Tibial nerve (tissue), 4 donors: Measurements from ENCODE around the gene YTHDF1. TPM values are rescaled to one million over a fixed set of nuclear protein-coding genes. Genes with fewer than 3 reads are reported as not detected.

Experiments used
- DNase-seq, 2 donors: peaks; one replicate each; pipeline ENCODE4 v3.0.0-alpha.2; 2019; ENCODE audit warnings: low spot score in 2 of 2
- H3K27ac ChIP-seq, 4 donors: fragments of 200-600 bp; sonication (generic) in 3 of 4; one replicate each; pipeline ENCODE4 v1.5.1; 2017 to 2019; ENCODE audit warnings: mild to moderate bottlenecking in 1 of 4
- H3K27me3 ChIP-seq, 2 donors: fragments of 200-600 bp; sonication (generic) in 1 of 2; one replicate each; pipeline versions ENCODE4 v1.5.1 to v1.6.0; 2017 to 2019
- H3K36me3 ChIP-seq, 3 donors: fragments of 200-600 bp; sonication (generic); one replicate each; pipeline ENCODE4 v1.5.1; 2018 to 2019
- H3K4me1 ChIP-seq, 4 donors: fragments of 200-600 bp; sonication (generic) in 3 of 4; one replicate each; pipeline ENCODE4 v1.5.1; 2017 to 2019
- H3K4me3 ChIP-seq, 4 donors: fragments of 200-600 bp; sonication (generic) in 3 of 4; one replicate each; pipeline ENCODE4 v1.5.1; 2017 to 2019; ENCODE audit warnings: mild to moderate bottlenecking in 1 of 4, moderate library complexity in 1 of 4
- H3K9me3 ChIP-seq, 4 donors: fragments of 200-600 bp; sonication (generic) in 3 of 4; one replicate each; pipeline ENCODE4 v1.5.1; 2017 to 2019
- CTCF ChIP-seq, 5 experiments: fragments of 200-600 bp in 3 of 5; fragments of 450-650 bp in 2 of 5; sonication (generic) in 3 of 5; IDR thresholded peaks; one replicate each; pipeline ENCODE4 v1.5.1; 2016 to 2019; ENCODE audit warnings: antibody characterized with exemption in 5 of 5, mild to moderate bottlenecking in 3 of 5, moderate library complexity in 2 of 5
- EP300 ChIP-seq, 2 donors: sonication (generic); formaldehyde crosslinking; IDR thresholded peaks; one replicate each; pipeline ENCODE4 v1.6.1; 2017; ENCODE audit warnings: antibody characterized with exemption in 2 of 2, mild to moderate bottlenecking in 1 of 2
- POLR2A ChIP-seq, 2 donors: fragments of 450-650 bp; IDR thresholded peaks; one replicate each; pipeline ENCODE4 v1.6.1; 2017; ENCODE audit warnings: antibody characterized with exemption in 2 of 2, mild to moderate bottlenecking in 2 of 2, moderate library complexity in 2 of 2
- WGBS, 2 donors: methylation state at CpG; one replicate each; pipeline ENCODE4 v1.1.5; 2018; 5-methylcytosine and 5-hydroxymethylcytosine counted together
- total RNA-seq, 4 donors: library from RNA; depleted of rRNA; stranded (reverse); fragments of >200 nt; gene quantifications; one replicate each; pipeline ENCODE4 v1.1.0, GENCODE V29; 2016

The YTHDF1 gene
- total RNA-seq, 4 donors from 2014 or later: 20.7 to 25.5 (median 23.3) TPM

DNA sequence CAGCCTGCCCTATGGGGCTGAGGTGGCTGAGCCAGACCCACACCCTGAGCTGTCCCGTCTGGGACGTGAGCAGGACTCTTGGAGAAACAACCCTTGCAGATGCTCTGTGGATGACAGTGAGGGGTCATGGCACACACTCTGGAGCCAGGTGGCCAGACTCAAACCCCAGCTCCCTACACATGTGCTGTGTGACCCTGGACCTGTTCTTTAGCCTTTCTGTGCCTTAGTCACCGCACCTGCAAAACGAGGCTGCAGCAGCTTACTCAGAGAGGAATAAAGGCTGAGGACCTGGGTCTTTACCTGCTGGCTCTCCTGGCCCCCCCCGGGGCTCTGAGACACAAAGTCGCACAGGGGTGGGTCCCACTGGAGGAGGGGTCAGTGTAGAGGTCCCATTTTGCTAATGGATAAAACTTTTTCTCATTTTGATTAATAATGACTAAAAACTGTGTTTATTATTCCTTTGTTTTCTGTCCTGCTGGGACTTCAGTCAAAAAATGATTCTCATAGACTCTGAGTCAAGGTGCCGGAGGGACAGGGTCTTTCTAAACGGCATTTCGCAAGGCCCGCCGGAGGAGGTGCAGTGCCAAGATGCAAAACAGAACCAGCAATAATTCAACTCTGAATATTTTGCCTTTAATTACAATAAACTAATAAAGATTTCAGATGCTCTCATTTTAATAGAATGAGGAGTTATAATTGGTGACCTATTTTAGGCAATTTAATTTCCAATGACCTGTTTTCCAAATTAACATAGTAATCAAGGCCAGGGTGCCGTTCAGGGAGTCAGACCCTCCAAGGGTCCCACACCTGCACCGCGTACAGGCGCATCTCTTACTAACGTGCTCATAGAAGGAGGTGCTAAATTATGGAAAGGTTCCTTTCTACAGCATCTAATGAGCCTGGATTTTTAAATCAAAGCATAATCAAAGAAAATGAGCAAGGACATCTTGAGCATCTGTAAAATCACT is 62.4 kb downstream of the YTHDF1 start:
- peaks cover 0 to 15% (median 0%) of the 10 kb centered on the region in 4 donors for H3K4me1 ChIP-seq

DNA sequence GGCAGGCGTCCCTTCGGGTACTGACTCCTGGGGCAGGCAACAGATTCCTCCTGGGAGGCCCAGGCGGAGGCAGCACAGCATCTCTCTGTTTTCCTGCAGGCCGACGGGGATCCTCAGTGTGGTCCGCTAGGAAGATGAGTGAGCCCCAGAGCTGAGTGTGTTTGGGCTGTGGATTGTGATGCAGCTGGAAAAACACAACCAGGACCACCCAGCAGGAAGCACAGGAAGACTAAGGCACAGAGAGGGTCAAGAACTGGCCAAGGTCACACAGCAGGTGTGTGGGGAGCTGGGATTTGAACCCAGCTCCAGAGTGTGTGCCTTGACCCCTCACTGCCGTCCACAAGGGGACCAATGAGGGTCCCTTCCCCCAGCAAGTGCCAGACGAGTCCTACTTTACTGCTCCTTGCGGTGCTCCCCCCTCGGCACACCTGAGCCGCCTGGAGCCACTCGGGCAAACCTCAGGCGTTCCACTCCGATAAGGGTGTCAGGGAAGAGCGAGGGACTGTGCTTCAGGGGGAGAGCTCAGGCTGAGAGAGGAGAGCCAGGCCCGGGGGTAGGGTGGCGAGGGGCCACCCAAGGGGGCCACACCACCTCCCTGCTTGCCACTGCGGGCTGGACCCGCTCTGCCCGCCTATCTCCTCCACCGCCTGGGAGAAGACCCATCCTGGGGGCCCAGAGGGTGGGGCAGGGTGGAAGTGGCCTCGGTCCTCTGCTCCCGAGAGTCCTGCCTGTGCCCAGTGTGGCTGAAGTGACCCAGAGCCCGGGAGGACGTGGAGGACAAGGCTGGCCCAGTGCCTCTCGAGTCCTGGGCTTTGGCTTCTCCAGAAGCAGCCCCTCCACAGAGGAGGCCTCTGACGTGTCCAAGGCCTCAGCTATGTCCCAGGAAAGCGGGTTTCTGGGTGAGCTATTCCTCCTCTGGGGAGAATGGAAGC is 63.3 kb downstream of the YTHDF1 start:
- H3K9me3 ChIP-seq: peaks cover 0 to 19% (median 0%) of the 10 kb centered on the region in 4 donors
- no peak overlapping the region for H3K4me3 ChIP-seq
- TF ChIP-seq EP300 (IDR thresholded peaks at IDR 0.05) (no peak), POLR2A (IDR thresholded peaks at IDR 0.05) (no peak), CTCF (IDR thresholded peaks at IDR 0.05) (no peak)
- no peak for DNase-seq
- H3K36me3 ChIP-seq: no peaks in the 10 kb centered on the region
- H3K4me1 ChIP-seq: peaks cover 0 to 15% (median 0%) of the 10 kb centered on the region in 4 donors
- H3K27ac ChIP-seq: no peak overlapping the region
- WGBS, 2 donors: 62 to 71% methylated on average over 26 of the region's 28 CpGs
- peaks cover 0 to 71% of the 10 kb centered on the region in 2 donors for H3K27me3 ChIP-seq

More for the DNA sequence above, 62.4 kb downstream of the YTHDF1 start:
- Histone ChIP-seq H3K27ac (no peak overlapping the region), H3K9me3 (peaks cover 0 to 9% (median 0%) of the 10 kb centered on the region in 4 donors), H3K4me3 (no peak overlapping the region), H3K27me3 (peaks cover 0 to 75% of the 10 kb centered on the region in 2 donors), H3K36me3 (no peaks in the 10 kb centered on the region)
- 74 to 75% methylated on average over 16 of the region's 16 CpGs for WGBS, 2 donors
- no peak for DNase-seq
- TF ChIP-seq EP300 (IDR thresholded peaks at IDR 0.05) (no peak), CTCF (IDR thresholded peaks at IDR 0.05) (no peak), POLR2A (IDR thresholded peaks at IDR 0.05) (no peak)

GRCh38 chr20:63151554-63152321 is 64.2 kb downstream of the YTHDF1 start:
- no peak overlapping the region for H3K27ac ChIP-seq
- TF ChIP-seq CTCF (IDR thresholded peaks at IDR 0.05): no peak
- TF ChIP-seq EP300 (IDR thresholded peaks at IDR 0.05): no peak
- no peak for TF ChIP-seq POLR2A (IDR thresholded peaks at IDR 0.05)
- peak overlapping the region in 1 of 4 donors; percentile 7 for H3K4me3 ChIP-seq
- 36 to 44% methylated on average over 25 to 36 of the region's 40 CpGs for WGBS, 2 donors
- H3K4me1 ChIP-seq: peaks cover 0 to 15% (median 0%) of the 10 kb centered on the region in 4 donors
- H3K36me3 ChIP-seq: no peaks in the 10 kb centered on the region
- DNase-seq: no peak
- H3K9me3 ChIP-seq: peaks cover 0 to 23% (median 0%) of the 10 kb centered on the region in 4 donors
- H3K27me3 ChIP-seq: peaks cover 0 to 71% of the 10 kb centered on the region in 2 donors

DNA sequence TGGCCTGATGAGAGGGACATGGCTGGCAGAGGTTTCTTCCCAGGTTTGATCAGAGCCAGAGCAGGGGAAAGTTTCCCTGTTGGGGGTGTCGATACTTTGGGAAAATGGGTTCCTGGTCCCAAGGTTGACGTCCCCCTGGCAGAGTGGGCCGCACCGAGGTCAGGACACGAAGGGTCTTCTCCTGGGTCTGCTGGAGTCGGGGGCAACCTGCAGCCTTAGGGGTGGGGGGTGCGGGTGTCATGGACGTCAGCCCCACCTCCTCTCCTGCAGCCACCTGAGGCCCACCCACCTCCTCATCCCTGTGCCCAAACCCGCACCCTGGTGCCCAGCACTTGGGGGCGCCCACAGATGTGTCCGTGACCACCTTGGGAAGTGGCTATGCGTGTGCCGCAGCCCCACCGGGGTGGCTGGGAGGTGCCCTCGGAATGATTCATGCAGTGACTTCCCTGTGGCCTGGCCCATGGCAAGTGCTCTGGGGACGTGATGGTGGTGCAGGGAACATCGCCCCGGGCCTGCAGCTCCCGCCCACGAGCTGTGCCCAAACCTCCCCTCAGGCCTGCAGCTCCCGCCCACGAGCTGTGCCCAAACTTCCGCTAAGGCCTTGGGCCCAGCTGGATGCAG is 64.9 kb downstream of the YTHDF1 start:
- Histone ChIP-seq H3K27ac (no peak overlapping the region), H3K27me3 (peaks cover 0 to 66% of the 10 kb centered on the region in 2 donors), H3K9me3 (peaks cover 0 to 23% (median 0%) of the 10 kb centered on the region in 4 donors), H3K4me1 (peaks cover 0 to 15% (median 0%) of the 10 kb centered on the region in 4 donors), H3K4me3 (no peak overlapping the region), H3K36me3 (no peaks in the 10 kb centered on the region)
- DNase-seq: no peak
- TF ChIP-seq CTCF (IDR thresholded peaks at IDR 0.05): no peak
- no peak for TF ChIP-seq POLR2A (IDR thresholded peaks at IDR 0.05)
- no peak for TF ChIP-seq EP300 (IDR thresholded peaks at IDR 0.05)
- WGBS, 2 donors: 68 to 78% methylated on average over 17 to 20 of the region's 23 CpGs
